ENCODE results near the gene GLRX3. TPM values are rescaled to one million over a fixed set of nuclear protein-coding genes. Genes with fewer than 3 reads are reported as not detected.

The GLRX3 gene
- total and polyA plus RNA-seq, 2 of the 13 experiments (the other 11 are each of a cell fraction or from before 2014, with no cell fraction given) = 91.4 to 135 TPM

GRCh38 chr10:130137659-130138478 lies 1.7 kb downstream of the GLRX3 start:
- peak overlapping the region; percentile 88 for H3K9ac ChIP-seq (ENCODE audit: insufficient read depth, low read depth, low read length)
- peaks cover 9% of the 10 kb centered on the region in 2 experiments; a peak in 4 of 5 replicates for H3K36me3 ChIP-seq (replicated peaks in 1 of 2; ENCODE audit: control insufficient read depth in 1 of 2, insufficient read depth in 2 of 2, low read length in 2 of 2)
- no peak overlapping the region for H2AFZ ChIP-seq (ENCODE audit: low read length)
- FAIRE-seq = no peak
- in situ Hi-C loops (cut with HindIII; ENCODE audit: extremely low pct_ligation_motif_present, low pct_unique_long_range_greater_than_20kb) = no loop called here
- POLR2A ChIA-PET = interaction anchor here (0.7 to 5.9 kb wide), 2 partner anchors 13 to 28 kb away, joined by 4 to 221 read pairs; partner anchors contain the start of gene C10orf143
- CTCF ChIA-PET (ENCODE audit: low intra/inter-chr PET ratio, low total read pairs) = no interaction called here
- peak overlapping the region; percentile 66 to 90 (median 74) for H3K4me3 ChIP-seq (replicated peaks in 1 of 3; ENCODE audit: insufficient read depth in 1 of 3, low read depth in 2 of 3, low read length in 3 of 3)
- H3K4me2 ChIP-seq (ENCODE audit: low read depth, low read length) = peak overlapping the region; percentile 88
- peaks cover 63% of the 10 kb centered on the region for H3K79me2 ChIP-seq (ENCODE audit: insufficient read depth, low read length)
- no peaks in the 10 kb centered on the region for H3K9me3 ChIP-seq (ENCODE audit: low read length)
- peaks cover 63% of the 10 kb centered on the region for H3K4me1 ChIP-seq (ENCODE audit: insufficient read depth, low read length)
- H4K20me1 ChIP-seq (ENCODE audit: insufficient read depth, low read length) = peaks cover 42% of the 10 kb centered on the region
- intact Hi-C loops (cut with micrococcal nuclease; ENCODE audit: unreplicated experiment) = no loop called here
- H3K27me3 ChIP-seq (ENCODE audit: control insufficient read depth in 1 of 2, insufficient read depth in 2 of 2, low read length in 2 of 2) = peaks cover 0 to 7% of the 10 kb centered on the region in 2 experiments; a peak in 2 of 5 replicates
- H3K27ac ChIP-seq (ENCODE audit: extremely low read length, insufficient read depth, low read length) = peak overlapping the region; percentile 81
- BruUV-seq (replicated peaks) = no TSS peak
- no peak for DNase-seq (ENCODE audit: low spot score)
- WGBS (ENCODE audit: low lambda C conversion rate) = 27% methylated on average over 28 of the region's 28 CpGs
- ATAC-seq = no peak
- TF ChIP-seq HNRNPLL (IDR thresholded peaks at IDR 0.05; ENCODE audit: low read depth, low read length, poor library complexity, severe bottlenecking) = no peak
- peak; percentile 90 for TF ChIP-seq ZMYM3 (CRISPR knock-in tag; IDR thresholded peaks at IDR 0.05)
- no peak for TF ChIP-seq TEF (CRISPR knock-in tag; IDR thresholded peaks at IDR 0.05)
- no peak for TF ChIP-seq SKI (IDR thresholded peaks at IDR 0.05; ENCODE audit: partially characterized antibody)
- TF ChIP-seq ZNF564 (CRISPR knock-in tag; IDR thresholded peaks at IDR 0.05) = no peak
- TF ChIP-seq PITX1 (CRISPR knock-in tag; IDR thresholded peaks at IDR 0.05) = no peak
- TF ChIP-seq PRMT3 (CRISPR knock-in tag; IDR thresholded peaks at IDR 0.05; ENCODE audit: borderline replicate concordance, low read depth) = no peak
- TF ChIP-seq RFXANK (CRISPR knock-in tag; IDR thresholded peaks at IDR 0.05) = no peak
- TF ChIP-seq ZNF687 (CRISPR knock-in tag; IDR thresholded peaks at IDR 0.05) = peak; percentile 41
- TF ChIP-seq, protein P1, sequence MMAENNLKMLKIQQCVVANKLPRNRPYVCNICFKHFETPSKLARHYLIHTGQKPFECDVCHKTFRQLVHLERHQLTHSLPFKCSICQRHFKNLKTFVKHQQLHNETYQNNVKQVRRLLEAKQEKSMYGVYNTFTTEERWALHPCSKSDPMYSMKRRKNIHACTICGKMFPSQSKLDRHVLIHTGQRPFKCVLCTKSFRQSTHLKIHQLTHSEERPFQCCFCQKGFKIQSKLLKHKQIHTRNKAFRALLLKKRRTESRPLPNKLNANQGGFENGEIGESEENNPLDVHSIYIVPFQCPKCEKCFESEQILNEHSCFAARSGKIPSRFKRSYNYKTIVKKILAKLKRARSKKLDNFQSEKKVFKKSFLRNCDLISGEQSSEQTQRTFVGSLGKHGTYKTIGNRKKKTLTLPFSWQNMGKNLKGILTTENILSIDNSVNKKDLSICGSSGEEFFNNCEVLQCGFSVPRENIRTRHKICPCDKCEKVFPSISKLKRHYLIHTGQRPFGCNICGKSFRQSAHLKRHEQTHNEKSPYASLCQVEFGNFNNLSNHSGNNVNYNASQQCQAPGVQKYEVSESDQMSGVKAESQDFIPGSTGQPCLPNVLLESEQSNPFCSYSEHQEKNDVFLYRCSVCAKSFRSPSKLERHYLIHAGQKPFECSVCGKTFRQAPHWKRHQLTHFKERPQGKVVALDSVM (CRISPR knock-in tag; IDR thresholded peaks at IDR 0.05) = peak; percentile 99
- TF ChIP-seq PAX8 (CRISPR knock-in tag; IDR thresholded peaks at IDR 0.05; ENCODE audit: borderline replicate concordance) = no peak
- no peak for TF ChIP-seq SP5 (CRISPR knock-in tag; IDR thresholded peaks at IDR 0.05; ENCODE audit: borderline replicate concordance, low read depth)
- TF ChIP-seq, protein P2, sequence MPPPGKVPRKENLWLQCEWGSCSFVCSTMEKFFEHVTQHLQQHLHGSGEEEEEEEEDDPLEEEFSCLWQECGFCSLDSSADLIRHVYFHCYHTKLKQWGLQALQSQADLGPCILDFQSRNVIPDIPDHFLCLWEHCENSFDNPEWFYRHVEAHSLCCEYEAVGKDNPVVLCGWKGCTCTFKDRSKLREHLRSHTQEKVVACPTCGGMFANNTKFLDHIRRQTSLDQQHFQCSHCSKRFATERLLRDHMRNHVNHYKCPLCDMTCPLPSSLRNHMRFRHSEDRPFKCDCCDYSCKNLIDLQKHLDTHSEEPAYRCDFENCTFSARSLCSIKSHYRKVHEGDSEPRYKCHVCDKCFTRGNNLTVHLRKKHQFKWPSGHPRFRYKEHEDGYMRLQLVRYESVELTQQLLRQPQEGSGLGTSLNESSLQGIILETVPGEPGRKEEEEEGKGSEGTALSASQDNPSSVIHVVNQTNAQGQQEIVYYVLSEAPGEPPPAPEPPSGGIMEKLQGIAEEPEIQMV (CRISPR knock-in tag; IDR thresholded peaks at IDR 0.05; ENCODE audit: low read depth) = no peak

Measured in HepG2 (cell line).